Measurements from ENCODE around the gene SGTB.

GRCh38 chr5:65682148-65682547, 39.8 kb downstream of the SGTB start:
- no peak for TF ChIP-seq CTCF (IDR thresholded peaks at IDR 0.05)
- TF ChIP-seq POLR2A (IDR thresholded peaks at IDR 0.05) = no peak
- no peak for TF ChIP-seq EP300 (IDR thresholded peaks at IDR 0.05)

Data from suprapubic skin (tissue), 3 donors.